DMS53 treated with DMSO at 0.1 percent for 48 hours (cell line): ENCODE measurements around the gene KDM4B.

Experiments
- DNase-seq: peaks from one replicate; lab custom pipeline; 2025; ENCODE audit not compliant: unreplicated experiment; lab: John Stamatoyannopoulos, UW

The KDM4B gene

DNA sequence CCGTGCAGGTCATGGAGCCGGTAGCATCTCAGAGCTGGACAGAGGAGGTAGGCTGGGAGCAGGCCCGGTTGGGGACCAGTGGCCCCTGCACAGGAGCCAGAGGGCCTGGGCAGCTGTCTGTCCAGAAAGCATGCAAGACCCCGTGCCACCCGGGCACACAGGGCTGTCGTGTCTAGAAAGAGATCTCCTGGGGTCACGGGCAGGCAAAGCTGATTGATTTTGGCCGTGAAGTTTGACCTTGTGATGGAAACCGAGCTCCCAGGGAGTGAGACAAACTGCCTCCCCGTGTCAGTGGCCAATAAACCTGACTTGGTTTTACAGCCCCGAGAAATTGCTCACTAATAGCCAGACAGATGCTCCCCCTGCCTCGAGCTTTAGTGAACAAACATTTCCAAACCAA lies 98.8 kb downstream of the KDM4B start:
- DNase-seq: no peak

DNA sequence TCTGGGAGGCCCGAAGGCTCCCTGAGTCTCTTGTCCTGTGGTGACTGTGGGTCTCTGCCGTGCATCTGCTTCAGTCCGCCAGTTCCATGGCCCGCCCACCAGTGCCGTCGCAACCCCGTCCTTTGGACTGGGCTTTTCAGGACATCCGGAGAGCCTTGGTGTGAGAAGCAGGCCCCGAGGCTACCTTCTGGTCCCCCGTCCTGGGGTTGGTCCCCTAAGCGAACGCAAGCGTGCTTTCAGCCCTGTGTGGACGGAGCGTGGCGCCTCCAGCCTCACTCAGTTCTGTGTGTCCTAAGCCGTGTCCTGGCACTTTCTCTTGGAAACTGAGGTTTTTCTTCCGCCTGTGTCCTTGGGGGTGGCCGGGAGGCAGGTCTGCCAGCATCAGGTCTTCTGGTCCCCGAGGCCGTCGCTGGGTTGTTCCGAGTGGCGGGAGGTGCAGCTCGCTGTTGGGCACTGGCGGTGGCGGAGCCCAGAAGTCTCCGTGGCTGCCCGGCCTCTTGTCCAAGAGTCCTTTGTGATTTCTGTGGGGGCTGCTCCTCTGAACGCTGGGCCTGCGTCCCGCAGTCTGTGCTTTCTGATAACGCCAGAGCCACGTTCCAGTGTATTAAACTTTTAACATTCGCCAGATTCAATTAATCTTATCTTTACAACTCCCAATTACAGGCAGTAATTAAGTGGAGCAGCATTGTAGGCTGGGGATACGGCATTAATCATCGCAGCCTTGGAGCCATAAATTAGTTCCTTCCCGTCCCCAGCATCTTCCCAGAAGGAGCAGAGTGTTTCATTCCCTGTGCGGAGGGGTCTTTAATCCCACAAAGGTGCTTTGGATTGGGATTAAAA lies 99.5 kb downstream of the KDM4B start:
- DNase-seq: no peak

DNA sequence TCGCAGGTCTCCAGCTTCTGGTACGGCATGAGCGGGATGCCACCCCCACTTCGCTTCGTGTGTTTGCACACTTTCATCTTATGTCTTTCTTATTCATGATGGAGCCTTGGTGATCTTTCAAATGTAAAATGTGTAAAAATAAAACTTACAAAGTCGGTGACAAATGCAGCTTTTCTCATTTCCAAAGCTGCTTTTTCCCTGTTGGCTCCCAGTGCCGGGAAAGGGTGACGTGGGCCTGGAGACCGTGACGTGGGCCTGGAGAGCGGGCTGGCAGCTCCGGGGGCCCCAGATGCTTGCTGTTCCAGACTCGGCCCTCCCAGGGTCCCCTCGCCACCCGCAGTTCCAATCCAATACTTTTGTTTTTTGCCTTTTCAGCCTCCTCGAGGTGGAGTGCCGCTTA lies 101.4 kb downstream of the KDM4B start:
- DNase-seq: no peak

DNA sequence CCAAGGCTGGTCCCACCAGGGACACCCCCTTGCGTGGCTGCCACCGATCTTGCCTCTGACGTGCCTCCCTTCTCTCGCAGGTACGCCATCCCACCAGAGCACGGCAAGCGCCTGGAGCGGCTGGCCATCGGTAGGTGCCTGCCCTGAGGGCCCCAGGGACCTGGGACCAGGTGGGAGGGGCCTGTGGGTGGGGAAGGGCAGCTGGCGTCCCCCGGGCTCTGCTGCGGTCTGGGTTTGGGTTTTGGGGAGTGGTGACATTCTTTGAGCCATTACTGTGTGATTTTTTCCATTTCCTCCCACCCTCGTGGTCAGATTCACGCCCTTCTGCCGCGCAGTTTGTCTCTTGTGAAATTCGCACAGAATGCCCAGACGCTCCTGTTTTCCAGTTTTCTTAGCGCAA lies 102.0 kb downstream of the KDM4B start:
- DNase-seq: no peak

DNA sequence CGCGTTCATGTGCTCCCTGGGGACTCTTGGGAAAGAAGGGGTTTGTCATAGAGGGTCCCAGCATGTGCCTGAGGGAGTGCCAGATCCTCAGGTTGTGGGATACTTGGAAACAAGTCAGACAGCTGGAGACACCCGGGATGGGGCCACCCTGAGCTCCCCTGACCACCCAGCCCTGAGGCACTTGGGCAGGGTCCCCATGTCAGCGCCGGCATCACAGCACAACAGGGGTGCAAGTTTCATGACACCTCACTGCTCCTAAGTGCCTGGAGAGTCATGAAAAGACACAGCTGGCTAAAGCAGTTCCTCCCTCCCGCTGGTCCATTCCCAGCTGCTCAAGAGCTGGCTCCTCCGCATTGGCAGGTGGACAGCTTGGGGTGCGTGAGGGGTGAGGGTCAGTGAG lies 102.7 kb downstream of the KDM4B start:
- no peak for DNase-seq

DNA sequence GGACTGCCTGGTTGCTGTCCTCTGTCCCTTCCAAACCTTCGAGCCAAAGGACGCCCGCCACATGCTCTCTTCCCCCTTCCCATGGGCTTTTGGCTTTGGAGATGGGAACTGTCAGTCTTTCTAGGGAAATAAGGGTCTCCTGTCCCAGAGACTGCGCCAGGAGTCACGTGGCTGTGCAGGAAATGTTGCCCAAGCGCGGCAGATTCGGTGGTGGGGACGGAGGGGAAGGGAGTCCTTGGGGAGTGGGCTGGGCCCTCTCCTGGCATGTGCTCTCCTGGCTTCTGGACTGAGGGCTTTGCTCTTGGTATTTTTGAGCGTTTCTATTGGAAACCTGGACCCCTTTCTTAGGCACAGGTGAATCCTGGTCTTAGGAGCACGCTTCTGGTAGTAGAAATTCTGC lies 103.2 kb downstream of the KDM4B start:
- DNase-seq: no peak

DNA sequence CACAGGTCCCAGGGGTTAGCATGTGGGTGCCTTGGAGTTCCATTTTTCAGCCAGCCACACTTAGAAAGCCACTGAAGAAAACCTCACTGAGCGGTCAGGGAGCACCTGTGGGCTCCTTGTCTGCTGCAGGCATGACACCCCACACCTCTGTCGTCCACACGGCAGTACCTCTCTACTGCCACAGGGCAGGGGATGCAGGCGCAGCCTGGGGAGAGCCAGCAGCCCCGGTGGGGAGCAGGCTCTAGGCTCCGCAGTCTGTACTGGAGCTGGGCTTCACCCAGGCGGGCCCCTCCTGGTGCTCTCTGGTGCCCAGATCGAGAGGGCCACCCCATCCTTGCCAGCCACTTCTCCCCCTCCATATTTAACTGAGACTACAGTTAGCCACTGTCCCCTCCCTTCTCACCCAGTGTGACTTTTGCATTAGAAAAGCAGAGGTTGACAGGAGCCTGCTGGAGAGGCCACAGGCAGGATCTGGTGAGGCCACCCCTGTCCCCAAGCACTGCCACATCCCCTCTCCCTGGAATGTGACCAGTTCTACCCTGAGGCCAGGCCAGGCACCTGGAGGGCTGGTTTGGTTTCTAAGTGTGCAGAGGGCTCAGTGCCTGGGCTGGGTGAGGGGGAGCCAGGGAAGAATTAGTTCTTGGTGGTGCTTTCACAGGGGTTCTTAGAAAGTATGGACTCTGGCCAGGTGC lies 104.4 kb downstream of the KDM4B start:
- no peak for DNase-seq

DNA sequence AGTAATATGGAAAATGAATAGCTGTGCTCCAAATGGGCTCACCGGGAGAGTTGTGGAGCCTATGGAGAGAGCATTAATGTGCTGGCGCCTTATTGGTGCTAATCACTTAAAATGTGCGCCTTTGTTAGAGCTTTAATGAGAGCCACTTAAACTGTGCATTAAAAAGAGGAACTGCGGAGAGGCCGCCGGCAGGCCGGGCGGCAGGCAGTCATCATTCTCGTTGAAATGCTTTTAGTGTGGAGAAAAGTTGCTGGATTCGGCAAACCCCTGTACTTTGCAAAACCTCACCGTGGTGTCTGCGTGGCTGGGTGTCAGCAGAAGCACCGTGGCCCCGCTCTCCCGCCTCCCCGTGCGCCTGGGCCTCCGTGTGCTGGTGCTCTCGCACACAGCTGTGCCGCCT lies 105.5 kb downstream of the KDM4B start:
- no peak for DNase-seq

DNA sequence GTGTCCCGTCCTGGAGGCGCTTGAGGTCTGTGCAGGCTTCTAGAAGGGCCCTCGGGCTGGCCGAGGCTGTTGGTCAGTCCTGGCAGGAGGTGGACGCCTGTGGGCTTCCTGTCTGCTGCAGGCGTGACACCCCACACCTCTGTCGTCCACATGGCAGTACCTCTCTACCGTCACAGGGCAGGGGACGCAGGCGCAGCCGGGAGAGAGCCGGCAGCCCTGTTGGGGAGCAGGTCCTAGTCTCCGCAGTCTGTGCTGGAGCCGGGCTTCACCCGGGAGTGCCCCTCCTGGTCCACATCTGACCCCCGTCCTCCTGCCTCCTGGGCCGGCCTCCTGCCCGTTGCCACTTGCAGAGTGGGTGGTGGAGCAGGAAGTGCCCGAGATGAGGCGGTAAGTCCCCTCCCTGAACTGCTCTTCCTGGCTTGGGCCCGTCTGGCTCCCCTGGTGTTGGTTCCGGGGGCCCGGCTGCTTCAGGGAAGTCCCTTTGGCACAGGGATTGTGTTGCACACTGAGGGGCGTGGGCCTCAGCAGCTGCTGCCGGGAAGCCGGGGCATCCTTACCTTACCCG lies 106.0 kb downstream of the KDM4B start:
- DNase-seq: no peak

DNA sequence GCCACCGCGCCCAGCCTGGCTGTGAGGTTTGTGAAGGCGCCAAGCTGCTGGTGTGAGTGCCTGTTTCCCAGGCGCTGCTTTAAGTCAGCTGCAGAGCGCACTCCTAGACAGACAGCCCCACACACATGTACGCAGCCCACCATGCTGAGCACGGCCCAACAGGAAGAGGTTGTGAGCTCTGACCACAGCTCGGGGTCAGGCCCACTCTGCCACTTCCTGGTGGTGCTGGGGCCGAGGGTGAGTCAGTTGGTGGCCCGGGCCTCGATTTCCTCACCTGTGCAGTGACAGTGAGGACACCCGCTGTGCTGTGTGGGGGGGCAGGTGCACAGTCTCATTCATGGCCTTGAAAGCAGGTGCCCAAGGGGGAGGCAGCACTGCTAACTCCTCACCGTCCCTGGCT lies 106.7 kb downstream of the KDM4B start:
- no peak for DNase-seq

DNA sequence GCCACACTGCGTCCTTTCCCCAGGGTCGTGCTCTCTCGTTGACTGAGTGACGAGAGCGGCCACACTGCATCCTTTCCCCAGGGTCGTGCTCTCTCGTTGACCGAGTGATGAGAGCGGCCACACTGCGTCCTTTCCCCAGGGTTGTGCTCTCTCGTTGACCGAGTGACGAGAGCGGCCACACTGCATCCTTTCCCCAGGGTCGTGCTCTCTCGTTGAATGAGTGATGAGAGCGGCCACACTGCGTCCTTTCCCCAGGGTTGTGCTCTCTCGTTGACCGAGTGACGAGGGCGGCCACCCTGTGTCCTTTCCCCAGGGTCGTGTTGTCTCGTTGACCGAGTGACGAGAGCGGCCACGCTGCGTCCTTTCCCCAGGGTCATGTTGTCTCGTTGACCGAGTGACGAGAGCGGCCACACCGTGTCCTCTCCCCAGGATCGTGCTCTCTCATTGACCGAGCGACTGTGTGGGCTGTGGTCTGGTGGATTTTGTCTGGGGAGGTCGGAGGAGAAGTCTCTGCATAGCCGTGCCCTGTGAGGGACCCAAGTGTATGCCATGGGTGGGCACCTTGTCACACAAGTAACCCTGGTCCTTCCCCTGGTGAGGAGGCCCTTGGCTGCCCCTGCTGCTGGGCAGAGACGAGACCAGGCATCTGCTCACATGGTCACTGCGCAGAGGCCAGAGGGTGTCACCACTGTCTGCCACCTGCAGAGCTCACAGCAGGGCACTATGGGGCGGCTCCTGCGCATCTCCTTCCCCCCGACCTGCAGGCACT lies 107.7 kb downstream of the KDM4B start:
- DNase-seq: no peak

DNA sequence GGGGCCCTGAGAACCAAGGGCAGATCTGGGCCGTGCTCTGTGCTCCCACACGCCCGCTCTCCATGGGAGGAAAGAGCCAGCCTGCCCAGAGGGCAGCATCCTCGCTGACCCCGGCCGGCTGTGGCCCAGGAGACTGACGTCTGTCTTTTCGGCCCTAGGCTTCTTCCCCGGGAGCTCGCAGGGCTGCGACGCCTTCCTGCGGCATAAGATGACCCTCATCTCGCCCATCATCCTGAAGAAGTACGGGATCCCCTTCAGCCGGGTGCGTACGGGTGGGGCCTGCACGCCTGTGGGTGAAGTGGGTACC lies 108.2 kb downstream of the KDM4B start:
- DNase-seq: no peak

DNA sequence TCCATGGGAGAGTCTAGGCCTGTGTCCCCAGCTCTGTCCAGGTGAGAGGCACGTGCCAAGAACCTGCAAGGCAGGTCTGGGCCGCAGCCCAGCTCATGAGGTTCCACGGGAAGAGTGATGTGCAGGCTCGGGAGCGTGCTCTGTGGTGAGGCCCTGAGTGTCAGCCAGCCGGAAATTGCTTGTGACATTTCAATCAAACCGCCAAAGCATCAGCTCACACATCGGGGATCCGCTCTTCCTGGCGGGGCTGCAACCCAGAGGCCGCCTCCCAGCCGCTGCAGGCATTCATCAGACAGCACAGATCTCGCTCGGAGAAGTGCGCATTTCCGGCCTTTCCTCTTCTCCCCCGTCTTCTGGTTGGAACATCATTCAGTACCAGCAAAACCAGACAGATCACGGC lies 109.3 kb downstream of the KDM4B start:
- DNase-seq: no peak

DNA sequence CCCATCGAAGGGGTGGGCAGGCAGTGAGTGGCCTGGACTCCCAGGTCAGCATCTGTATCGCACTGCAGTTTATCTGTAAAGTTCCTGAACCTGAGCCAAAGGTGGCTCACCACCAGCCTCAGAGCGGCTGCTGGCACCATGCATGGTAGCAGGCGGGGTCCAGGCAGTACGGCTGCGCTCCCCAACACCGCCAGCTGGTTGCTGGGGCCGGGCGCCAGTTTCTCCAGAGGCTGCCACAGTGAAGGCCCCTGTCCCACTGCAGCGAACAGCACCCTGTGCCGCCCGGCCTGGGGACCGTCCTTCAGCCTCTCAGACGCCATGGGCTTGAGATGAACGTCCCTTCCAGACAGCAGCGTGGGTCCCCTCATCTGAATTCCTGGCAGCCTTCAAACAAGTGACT lies 109.8 kb downstream of the KDM4B start:
- no peak for DNase-seq

DNA sequence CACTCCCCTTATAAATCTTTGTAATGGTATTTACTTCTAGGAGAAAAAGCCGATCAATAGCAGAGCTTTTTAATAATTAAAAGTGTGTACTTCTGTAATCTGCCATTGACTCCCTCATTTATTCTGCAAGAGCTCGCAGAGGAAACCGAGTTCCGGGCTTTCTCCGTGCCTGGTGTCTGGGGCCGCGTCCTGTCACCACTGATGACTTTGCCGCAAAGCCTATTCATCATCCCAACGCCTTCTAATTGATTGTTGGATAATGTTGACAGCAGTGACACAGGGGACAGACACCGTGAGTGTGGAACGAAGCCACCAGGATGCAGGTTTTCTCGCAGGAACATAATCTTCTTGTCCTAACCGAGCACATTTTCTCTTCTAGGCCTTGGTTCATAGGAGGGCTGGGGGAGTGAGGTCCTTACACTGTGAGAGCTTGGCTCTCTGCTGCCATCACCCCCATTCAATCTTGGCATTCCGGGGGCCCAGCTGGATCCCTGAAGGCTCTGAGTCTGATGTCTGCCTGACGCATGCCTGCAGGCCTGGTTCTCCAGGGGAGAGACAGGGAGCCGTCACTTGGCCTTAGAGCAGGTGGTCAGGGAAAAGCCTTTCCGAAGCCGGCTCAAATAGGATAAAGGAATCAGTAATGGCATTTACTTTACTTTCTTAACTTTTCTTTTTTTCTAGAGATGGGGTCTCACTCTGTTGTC lies 110.3 kb downstream of the KDM4B start:
- DNase-seq: no peak

DNA sequence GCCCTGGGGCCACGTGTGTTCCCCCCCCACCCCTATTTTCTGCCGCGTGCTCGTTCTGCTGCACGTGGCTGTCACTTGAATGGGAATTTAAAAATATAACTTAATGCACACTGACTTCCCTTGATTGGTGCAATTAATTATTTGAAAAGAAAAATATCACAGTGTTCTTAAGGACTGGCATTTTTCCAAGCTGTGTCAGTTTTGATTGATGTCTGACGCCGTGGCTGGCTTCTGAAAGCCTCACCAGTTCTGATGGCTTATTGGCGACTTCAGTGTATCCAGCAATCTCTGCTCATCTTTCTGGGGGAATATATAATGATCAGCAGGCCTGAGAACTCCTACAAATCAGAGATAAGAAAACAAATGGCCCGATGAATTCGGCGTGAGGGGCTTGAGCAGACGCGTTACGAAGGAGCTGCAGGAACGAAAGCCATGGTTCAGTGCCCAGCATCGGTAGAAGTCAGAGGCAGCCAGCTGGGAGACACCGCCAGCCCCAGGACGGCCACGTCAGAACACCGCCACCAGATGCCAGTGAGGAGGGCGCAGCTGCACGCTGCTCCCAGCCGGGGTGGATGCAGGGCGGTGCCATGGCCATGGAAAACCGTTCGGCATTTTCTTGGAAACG lies 111.2 kb downstream of the KDM4B start:
- no peak for DNase-seq

DNA sequence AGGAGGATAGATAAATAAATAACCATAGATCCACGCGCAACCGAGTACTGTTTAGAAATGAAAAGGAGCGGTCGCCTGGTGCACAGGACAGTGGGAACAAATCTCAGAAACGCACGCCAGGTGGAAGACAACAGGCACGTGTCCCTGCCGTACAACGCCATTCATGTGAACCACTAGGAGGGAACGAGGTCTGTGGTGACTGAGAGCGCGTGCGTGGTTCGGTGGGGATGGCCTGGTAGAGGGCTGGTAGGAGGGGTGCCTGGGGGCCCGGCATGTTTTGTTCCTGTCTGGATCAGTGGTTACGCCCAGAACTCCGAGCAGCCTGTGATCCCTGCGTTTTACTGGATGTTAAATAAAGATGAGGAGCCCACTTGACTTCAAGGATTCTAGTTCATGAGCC lies 111.9 kb downstream of the KDM4B start:
- no peak for DNase-seq

DNA sequence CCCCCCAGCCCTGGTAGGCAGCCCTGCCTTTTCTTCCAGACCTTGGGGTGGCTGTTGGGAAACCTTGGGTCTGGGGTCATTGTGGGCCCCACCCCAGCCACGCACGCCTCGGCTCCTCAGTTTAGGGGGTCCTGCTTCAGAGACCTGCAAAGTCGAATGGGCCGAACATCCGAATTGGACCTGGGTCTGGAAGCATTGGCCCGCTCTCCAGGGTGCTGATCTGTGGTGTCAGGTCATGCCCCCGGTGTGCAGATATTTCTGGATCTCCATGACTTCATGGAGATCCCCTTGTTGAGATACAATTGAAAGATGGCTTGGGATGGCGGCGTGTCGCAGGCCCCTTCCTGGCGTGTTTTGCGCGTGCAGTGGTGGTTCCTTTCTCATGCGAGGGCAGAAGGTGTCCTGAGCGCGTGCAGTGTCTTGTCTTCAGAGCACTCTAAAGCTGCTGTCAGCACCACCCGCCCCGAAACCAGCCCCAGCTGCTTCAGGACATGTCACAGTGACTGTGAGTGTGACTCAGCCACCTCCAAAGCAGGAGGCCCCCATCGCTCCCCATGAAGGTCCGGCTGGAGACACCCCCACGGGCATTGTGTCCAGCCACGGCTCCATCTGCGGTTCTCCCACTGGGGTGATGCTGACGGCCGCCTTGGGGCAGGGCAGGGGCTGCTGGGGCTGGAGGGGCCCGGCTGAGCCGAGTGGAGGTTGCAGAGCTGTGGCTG lies 112.7 kb downstream of the KDM4B start:
- DNase-seq: no peak

DNA sequence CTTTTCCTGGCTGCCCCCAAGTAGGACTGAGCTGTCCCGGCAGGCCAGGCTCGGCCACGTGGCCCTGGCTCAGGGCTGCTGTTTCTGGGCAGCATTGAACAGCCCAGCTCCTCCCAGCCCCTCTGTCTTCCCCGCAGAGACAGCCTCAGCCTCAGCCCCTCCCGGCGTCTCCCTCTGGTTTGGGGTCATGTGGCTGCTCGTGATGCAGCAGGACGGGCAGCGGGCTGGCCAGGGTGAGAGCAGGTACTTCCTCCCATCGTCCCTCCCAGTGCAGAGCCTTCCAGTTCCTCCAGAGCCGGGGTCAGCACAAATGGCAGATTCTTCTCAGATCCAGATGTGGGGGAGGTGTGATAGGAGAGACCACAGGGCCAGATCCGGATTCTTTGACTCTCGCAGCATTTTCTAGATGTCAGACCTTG lies 114.6 kb downstream of the KDM4B start:
- DNase-seq: no peak

DNA sequence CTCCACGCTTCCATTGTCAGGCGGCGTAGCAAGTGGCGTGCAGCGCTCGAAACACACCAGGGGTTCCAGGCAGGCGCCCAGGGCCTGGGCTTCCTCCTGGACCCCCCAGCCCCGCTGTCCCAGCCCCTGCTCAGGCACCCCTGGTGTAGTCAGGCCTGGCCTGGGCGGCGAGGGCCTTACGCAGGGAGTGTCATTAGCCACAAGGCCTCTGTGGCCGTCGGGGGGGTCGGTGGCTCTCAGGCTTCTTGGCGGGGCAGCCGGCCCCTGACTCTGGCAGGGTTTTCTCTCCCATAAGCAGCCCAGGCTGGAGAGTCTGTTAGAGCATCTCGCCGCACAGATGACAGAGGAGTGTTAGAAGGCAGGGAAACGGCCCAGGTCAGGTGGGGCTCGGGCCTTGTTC lies 116.7 kb downstream of the KDM4B start:
- DNase-seq: no peak
